ENCODE data around the gene ANO8.

Gene ANO8

GRCh38 chr19:17346109-17346671 lies 11.5 kb upstream of the ANO8 start:
- peak; percentile 50 to 58 for DNase-seq (ENCODE audit: low read depth in 2 of 2, low spot score in 1 of 2)

GRCh38 chr19:17341845-17342244 lies 7.2 kb upstream of the ANO8 start:
- DNase-seq (ENCODE audit: low read depth in 2 of 2, low spot score in 1 of 2) = no peak

- DNase-seq (ENCODE audit: low read depth in 2 of 2, low spot score in 1 of 2) = no peak
These were observed 6.7 kb upstream of the ANO8 start for GRCh38 chr19:17341386-17341785.

GRCh38 chr19:17340871-17341357 lies 6.3 kb upstream of the ANO8 start:
- no peak for DNase-seq (ENCODE audit: low read depth in 2 of 2, low spot score in 1 of 2)

GRCh38 chr19:17340302-17340870 lies 5.7 kb upstream of the ANO8 start:
- DNase-seq (ENCODE audit: low read depth in 2 of 2, low spot score in 1 of 2) = no peak

- DNase-seq (ENCODE audit: low read depth in 2 of 2, low spot score in 1 of 2) = no peak
These were observed 4.6 kb upstream of the ANO8 start for GRCh38 chr19:17339088-17339741.

GRCh38 chr19:17338433-17339078 lies 3.9 kb upstream of the ANO8 start:
- no peak for DNase-seq (ENCODE audit: low read depth in 2 of 2, low spot score in 1 of 2)

- DNase-seq (ENCODE audit: low read depth in 2 of 2, low spot score in 1 of 2) = no peak
These were observed 3.2 kb upstream of the ANO8 start for GRCh38 chr19:17337675-17338432.

GRCh38 chr19:17336872-17337674 lies 2.4 kb upstream of the ANO8 start, which contains the start of gene GTPBP3:
Gene GTPBP3, plus strand, starts transcription at chr19:17337553. Its CDS starts 59 bp downstream, at chr19:17337612.
- peak; percentile 88 to 90 for DNase-seq (ENCODE audit: low read depth in 2 of 2, low spot score in 1 of 2)

GRCh38 chr19:17335575-17335974 lies 920 bp upstream of the ANO8 start:
- no peak for DNase-seq (ENCODE audit: low read depth in 2 of 2, low spot score in 1 of 2)

GRCh38 chr19:17333611-17334413 lies 843 bp downstream of the ANO8 start:
- DNase-seq (ENCODE audit: low read depth in 2 of 2, low spot score in 1 of 2) = peak in 1 of 2 donors; percentile 49

GRCh38 chr19:17332677-17333581 lies 1.7 kb downstream of the ANO8 start:
- DNase-seq (ENCODE audit: low read depth in 2 of 2, low spot score in 1 of 2) = no peak

GRCh38 chr19:17332360-17332676 lies 2.3 kb downstream of the ANO8 start:
- no peak for DNase-seq (ENCODE audit: low read depth in 2 of 2, low spot score in 1 of 2)

GRCh38 chr19:17331045-17331558 lies 3.6 kb downstream of the ANO8 start:
- DNase-seq (ENCODE audit: low read depth in 2 of 2, low spot score in 1 of 2) = no peak

GRCh38 chr19:17330262-17331044 lies 4.2 kb downstream of the ANO8 start:
- no peak for DNase-seq (ENCODE audit: low read depth in 2 of 2, low spot score in 1 of 2)

- DNase-seq (ENCODE audit: low read depth in 2 of 2, low spot score in 1 of 2) = no peak
These were observed 5.0 kb downstream of the ANO8 start for GRCh38 chr19:17329366-17330261.

All from stimulated activated CD8-positive, alpha-beta memory T cell treated with anti-CD3 and anti-CD28 coated beads, Interleukin-4, amount 100 ng/mL, for 1 hour (primary cell).